Measurements from ENCODE around the gene RHCE. TPM values are rescaled to one million over a fixed set of nuclear protein-coding genes. Genes with fewer than 3 reads are reported as not detected.
"Not testable (repeated sequence)": the region's sequence is repeated elsewhere in the genome, so short reads cannot be mapped to it uniquely, and the experiment has no call there.

Gene RHCE
- total and polyA plus RNA-seq, 2 of the 8 experiments (the other 6 are each of a cell fraction or from before 2014, with no cell fraction given): 0.23 to 0.50 TPM

DNA sequence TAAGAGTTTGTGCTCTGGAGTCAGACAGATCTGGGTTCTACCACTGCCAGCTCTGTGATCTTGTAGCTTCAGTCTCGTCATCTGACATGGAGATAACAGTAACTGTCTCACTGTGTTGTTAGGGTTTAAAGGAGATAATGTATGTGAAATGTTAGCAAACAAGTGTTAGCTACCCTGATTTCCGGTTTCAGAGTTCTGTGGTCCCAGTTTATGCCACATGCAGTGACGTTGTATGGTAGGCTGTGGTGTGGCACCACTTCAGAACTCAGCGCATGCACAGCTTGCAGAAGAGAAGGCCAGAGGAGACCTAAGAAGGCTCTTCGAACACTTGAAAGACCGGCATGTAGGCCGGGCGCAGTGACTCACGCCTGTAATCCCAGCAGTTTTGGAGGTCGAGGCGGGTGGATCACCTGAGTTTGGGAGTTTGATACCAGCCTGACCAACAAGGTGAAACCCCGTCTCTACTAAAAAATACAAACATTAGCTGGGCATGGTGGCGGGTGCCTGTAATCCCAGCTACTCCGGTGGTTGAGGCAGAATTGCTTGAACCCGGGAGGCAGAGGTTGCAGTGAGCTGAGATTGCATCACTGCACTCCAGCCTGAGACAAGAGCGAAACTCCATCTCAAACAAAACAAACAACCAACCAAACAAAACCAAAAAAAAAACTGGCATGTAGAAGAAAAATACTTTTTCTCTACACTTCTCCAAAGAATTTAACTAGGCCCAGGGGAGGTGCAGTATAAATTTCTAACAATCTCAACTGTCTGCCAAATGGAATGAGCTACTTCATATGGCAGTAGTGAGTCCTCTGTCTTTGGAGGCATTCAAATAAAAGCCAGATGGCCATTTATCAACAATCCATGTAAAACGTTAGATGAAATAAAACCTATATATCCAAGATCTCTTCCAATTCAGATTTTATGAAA, 92.5 kb downstream of the RHCE start:
- H3K27me3 ChIP-seq (replicated peaks in 1 of 4; ENCODE audit: control insufficient read depth in 3 of 4, extremely low read depth in 1 of 4, insufficient read depth in 3 of 4, low read length in 3 of 4); H3K9ac ChIP-seq (replicated peaks in 1 of 4; ENCODE audit: extremely low read depth in 1 of 4, low read depth in 3 of 4, low read length in 3 of 4); H3K79me2 ChIP-seq (ENCODE audit: control insufficient read depth in 1 of 2, insufficient read depth in 2 of 2, low read length in 2 of 2); H3K23me2 ChIP-seq (ENCODE audit: low read depth, low read length); H4K5ac ChIP-seq (ENCODE audit: insufficient read length, low read depth, low read length); H4K8ac ChIP-seq (ENCODE audit: extremely low read depth, insufficient read depth, low read length); H2AFZ ChIP-seq (ENCODE audit: low read length); CTCF ChIA-PET (ENCODE audit: partially characterized antibody); H4K20me1 ChIP-seq (replicated peaks in 1 of 2; ENCODE audit: control insufficient read depth in 1 of 2, insufficient read depth in 2 of 2, low read length in 2 of 2); H3K4ac ChIP-seq (replicated peaks; ENCODE audit: insufficient read length, low read depth, low read length); H3K56ac ChIP-seq (replicated peaks; ENCODE audit: insufficient read length, low read depth, low read length); H2BK12ac ChIP-seq (ENCODE audit: low read depth, low read length); H2BK120ac ChIP-seq (replicated peaks; ENCODE audit: low read depth, low read length); H3K27ac ChIP-seq (ENCODE audit: low read depth, low read length); DNase-seq (ENCODE audit: low read depth in 1 of 2, low spot score in 2 of 2); H3K4me2 ChIP-seq (ENCODE audit: insufficient read depth in 1 of 2, low read depth in 2 of 2, low read length in 2 of 2); H3K4me3 ChIP-seq (ENCODE audit: extremely low read depth in 1 of 4, insufficient read depth in 2 of 4, low read depth in 3 of 4, low read length in 4 of 4); H2AK5ac ChIP-seq (ENCODE audit: low read depth, low read length); H2BK15ac ChIP-seq (ENCODE audit: low read length); H3K36me3 ChIP-seq (ENCODE audit: control insufficient read depth in 2 of 4, insufficient read depth in 4 of 4, low read length in 3 of 4); FAIRE-seq; H3K4me1 ChIP-seq (replicated peaks in 1 of 4; ENCODE audit: control insufficient read depth in 3 of 4, insufficient read depth in 4 of 4, low read length in 3 of 4); H3K79me1 ChIP-seq (ENCODE audit: low read depth, low read length); H2BK20ac ChIP-seq (ENCODE audit: low read length); H4K91ac ChIP-seq (replicated peaks; ENCODE audit: insufficient read length, low read length); H3K18ac ChIP-seq (ENCODE audit: extremely low read depth, low read length); H3K14ac ChIP-seq (ENCODE audit: insufficient read length); H2BK5ac ChIP-seq (ENCODE audit: low read depth, low read length); H3K23ac ChIP-seq (ENCODE audit: insufficient read length); H3K9me3 ChIP-seq (ENCODE audit: insufficient read depth in 2 of 2, low read depth in 1 of 2, low read length in 1 of 2); POLR2A ChIA-PET (ENCODE audit: partially characterized antibody): not testable (repeated sequence)
- WGBS, 2 experiments (ENCODE audit: extremely low coverage in 1 of 2, insufficient coverage in 1 of 2, insufficient read length in 1 of 2, insufficient replicate concordance in 2 of 2, low coverage in 1 of 2, low lambda C conversion rate in 2 of 2, missing lambda C conversion rate in 1 of 2): no CpG with 5 or more reads among the region's 17 CpGs

DNA sequence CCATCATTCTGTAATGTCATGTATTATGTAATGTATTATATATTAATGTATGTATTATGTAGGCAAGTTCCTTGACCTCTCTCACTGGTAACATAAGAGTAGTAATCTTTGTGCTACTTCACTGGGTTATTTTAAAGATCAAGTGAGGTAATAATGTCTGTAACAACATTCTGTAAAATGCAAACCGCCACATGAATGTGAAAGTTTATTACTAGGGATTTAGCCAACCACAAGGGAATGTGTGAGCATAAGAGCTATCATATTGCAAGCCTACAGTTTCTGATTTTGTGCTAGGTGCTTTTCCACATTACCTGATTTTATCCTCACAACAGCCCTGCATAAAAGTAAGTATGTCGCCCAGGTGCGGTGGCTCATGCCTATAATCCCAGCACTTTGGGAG, 96.2 kb downstream of the RHCE start:
- H2BK20ac ChIP-seq (ENCODE audit: low read length); H3K4me2 ChIP-seq (ENCODE audit: insufficient read depth in 1 of 2, low read depth in 2 of 2, low read length in 2 of 2); H3K36me3 ChIP-seq (ENCODE audit: control insufficient read depth in 2 of 4, insufficient read depth in 4 of 4, low read length in 3 of 4); H3K4me1 ChIP-seq (replicated peaks in 1 of 4; ENCODE audit: control insufficient read depth in 3 of 4, insufficient read depth in 4 of 4, low read length in 3 of 4); H2BK15ac ChIP-seq (ENCODE audit: low read length); H4K5ac ChIP-seq (ENCODE audit: insufficient read length, low read depth, low read length); H3K27ac ChIP-seq (ENCODE audit: low read depth, low read length); H3K14ac ChIP-seq (ENCODE audit: insufficient read length); H3K9ac ChIP-seq (replicated peaks in 1 of 4; ENCODE audit: extremely low read depth in 1 of 4, low read depth in 3 of 4, low read length in 3 of 4); H3K56ac ChIP-seq (replicated peaks; ENCODE audit: insufficient read length, low read depth, low read length); H3K9me3 ChIP-seq (ENCODE audit: insufficient read depth in 2 of 2, low read depth in 1 of 2, low read length in 1 of 2); H4K20me1 ChIP-seq (replicated peaks in 1 of 2; ENCODE audit: control insufficient read depth in 1 of 2, insufficient read depth in 2 of 2, low read length in 2 of 2); H3K23me2 ChIP-seq (ENCODE audit: low read depth, low read length); H3K79me1 ChIP-seq (ENCODE audit: low read depth, low read length); H2BK120ac ChIP-seq (replicated peaks; ENCODE audit: low read depth, low read length); H3K79me2 ChIP-seq (ENCODE audit: control insufficient read depth in 1 of 2, insufficient read depth in 2 of 2, low read length in 2 of 2); CTCF ChIA-PET (ENCODE audit: partially characterized antibody); H2AFZ ChIP-seq (ENCODE audit: low read length); H3K23ac ChIP-seq (ENCODE audit: insufficient read length); H3K4ac ChIP-seq (replicated peaks; ENCODE audit: insufficient read length, low read depth, low read length); H4K8ac ChIP-seq (ENCODE audit: extremely low read depth, insufficient read depth, low read length); FAIRE-seq; DNase-seq (ENCODE audit: low read depth in 1 of 2, low spot score in 2 of 2); H3K4me3 ChIP-seq (ENCODE audit: extremely low read depth in 1 of 4, insufficient read depth in 2 of 4, low read depth in 3 of 4, low read length in 4 of 4); POLR2A ChIA-PET (ENCODE audit: partially characterized antibody); H2AK5ac ChIP-seq (ENCODE audit: low read depth, low read length); H3K27me3 ChIP-seq (replicated peaks in 1 of 4; ENCODE audit: control insufficient read depth in 3 of 4, extremely low read depth in 1 of 4, insufficient read depth in 3 of 4, low read length in 3 of 4); H3K18ac ChIP-seq (ENCODE audit: extremely low read depth, low read length); H4K91ac ChIP-seq (replicated peaks; ENCODE audit: insufficient read length, low read length); H2BK12ac ChIP-seq (ENCODE audit: low read depth, low read length); H2BK5ac ChIP-seq (ENCODE audit: low read depth, low read length): not testable (repeated sequence)
- WGBS, 2 experiments (ENCODE audit: extremely low coverage in 1 of 2, insufficient coverage in 1 of 2, insufficient read length in 1 of 2, insufficient replicate concordance in 2 of 2, low coverage in 1 of 2, low lambda C conversion rate in 2 of 2, missing lambda C conversion rate in 1 of 2): 83% methylated on average over 3 of the region's 3 CpGs; no CpG with 5 or more reads in 1 of the 2 experiments

Data from H1 (cell line).